Gastrocnemius medialis (tissue), 4 donors: ENCODE results near the gene PCDH10. TPM values are rescaled to one million over a fixed set of nuclear protein-coding genes. Genes with fewer than 3 reads are reported as not detected.
"Not testable (repeated sequence)": the region's sequence is repeated elsewhere in the genome, so short reads cannot be mapped to it uniquely, and the experiment has no call there.

Experiments
- ATAC-seq, 2 donors: fragments of 150-250 bp; one replicate each; pipeline ENCODE4 v1.9.1; 2016
- DNase-seq, 2 donors: peaks; one replicate each; pipeline ENCODE4 v3.0.0-alpha.2; 2019
- H3K27ac ChIP-seq, 4 donors: fragments of 200-600 bp; sonication (generic); 1 replicate in 1 of 4; 2 replicates in 3 of 4; pipeline ENCODE4 v1.5.1; 2016 to 2018; ENCODE audit warnings: mild to moderate bottlenecking in 2 of 4, moderate library complexity in 1 of 4
- H3K27me3 ChIP-seq, 3 donors: fragments of 200-600 bp; sonication (generic) in 2 of 3; 1 replicate in 1 of 3; 2 replicates in 2 of 3; pipeline versions ENCODE4 v1.5.1 to v1.6.0; 2016 to 2019; ENCODE audit warnings: mild to moderate bottlenecking in 1 of 3, moderate library complexity in 1 of 3
- H3K36me3 ChIP-seq, 2 donors: fragments of 200-600 bp; sonication (generic) in 1 of 2; one replicate each; pipeline ENCODE4 v1.5.1; 2017 to 2018
- H3K4me1 ChIP-seq, 2 donors: fragments of 200-600 bp; sonication (generic) in 1 of 2; one replicate each; pipeline ENCODE4 v1.5.1; 2016 to 2017; ENCODE audit warnings: mild to moderate bottlenecking in 2 of 2
- H3K4me3 ChIP-seq, 4 donors: fragments of 200-600 bp; sonication (generic) in 3 of 4; 1 replicate in 1 of 4; 2 replicates in 3 of 4; pipeline ENCODE4 v1.5.1; 2016 to 2019; ENCODE audit warnings: mild to moderate bottlenecking in 2 of 4
- H3K9me3 ChIP-seq, 3 donors: fragments of 200-600 bp; sonication (generic) in 2 of 3; 1 replicate in 1 of 3; 2 replicates in 2 of 3; pipeline ENCODE4 v1.5.1; 2016 to 2019
- POLR2A ChIP-seq, 2 donors: fragments of 450-650 bp; IDR thresholded peaks; one replicate each; pipeline ENCODE4 v1.6.1; 2017; ENCODE audit warnings: antibody characterized with exemption in 2 of 2, mild to moderate bottlenecking in 2 of 2, moderate library complexity in 2 of 2
- in situ Hi-C, 4 donors: fragments of 200-750 bp; cut with MboI; loops; one replicate each; pipeline versions ENCODE4 v1.15.0 to v1.8.0; 2017; ENCODE audit warnings: low sequenced_read_pairs in 4 of 4
- intact Hi-C: fragments of 100-400 bp; cut with DNase I; formaldehyde crosslinking; loops from one replicate; pipeline ENCODE4 v1.15.1; 2023; ENCODE audit warnings: low total_unique reads
- total RNA-seq, 4 donors: library from RNA; depleted of rRNA; stranded (reverse); fragments of >200 nt; gene quantifications; one replicate each; pipeline versions ENCODE4 v1.1.0 to v1.2.3, GENCODE V29; 2016
- TF ChIP-seq, protein P1 (sequence below), 5 experiments: fragments of 450-650 bp in 3 of 5; fragments of 200-600 bp in 2 of 5; sonication (generic) in 2 of 5; IDR thresholded peaks in 4 of 5; conservative IDR thresholded peaks in 1 of 5; 1 replicate in 4 of 5; 2 replicates in 1 of 5; pipeline ENCODE4 v1.5.1; 2016 to 2019; ENCODE audit warnings: antibody characterized with exemption in 5 of 5, mild to moderate bottlenecking in 3 of 5, moderate library complexity in 3 of 5

PCDH10 gene
- total RNA-seq, 4 donors from 2014 or later: 0.04 TPM; not detected in 3

DNA sequence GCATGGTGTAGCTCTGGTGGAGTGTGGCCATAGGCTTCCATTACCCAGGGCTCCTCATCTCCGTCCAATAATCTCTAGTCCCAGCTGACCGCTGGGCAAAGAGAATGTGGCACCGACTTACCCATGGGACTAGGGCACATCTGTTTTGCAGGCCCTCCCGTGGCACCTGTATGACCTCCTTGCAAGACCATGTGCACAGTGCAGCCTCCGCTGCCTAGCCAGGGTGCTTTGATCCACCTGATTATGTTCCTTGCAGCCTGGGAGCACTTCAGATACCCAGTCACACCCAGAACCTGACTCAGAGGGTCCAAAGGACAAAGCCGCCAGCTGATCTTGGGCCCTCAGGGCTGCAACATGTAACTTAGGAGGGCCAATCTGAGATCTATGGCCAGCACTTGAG, 84.8 kb downstream of the PCDH10 start:
- peak in 1 of 2 donors; percentile 6 for ATAC-seq
- no peak for DNase-seq
- TF ChIP-seq, protein P1, sequence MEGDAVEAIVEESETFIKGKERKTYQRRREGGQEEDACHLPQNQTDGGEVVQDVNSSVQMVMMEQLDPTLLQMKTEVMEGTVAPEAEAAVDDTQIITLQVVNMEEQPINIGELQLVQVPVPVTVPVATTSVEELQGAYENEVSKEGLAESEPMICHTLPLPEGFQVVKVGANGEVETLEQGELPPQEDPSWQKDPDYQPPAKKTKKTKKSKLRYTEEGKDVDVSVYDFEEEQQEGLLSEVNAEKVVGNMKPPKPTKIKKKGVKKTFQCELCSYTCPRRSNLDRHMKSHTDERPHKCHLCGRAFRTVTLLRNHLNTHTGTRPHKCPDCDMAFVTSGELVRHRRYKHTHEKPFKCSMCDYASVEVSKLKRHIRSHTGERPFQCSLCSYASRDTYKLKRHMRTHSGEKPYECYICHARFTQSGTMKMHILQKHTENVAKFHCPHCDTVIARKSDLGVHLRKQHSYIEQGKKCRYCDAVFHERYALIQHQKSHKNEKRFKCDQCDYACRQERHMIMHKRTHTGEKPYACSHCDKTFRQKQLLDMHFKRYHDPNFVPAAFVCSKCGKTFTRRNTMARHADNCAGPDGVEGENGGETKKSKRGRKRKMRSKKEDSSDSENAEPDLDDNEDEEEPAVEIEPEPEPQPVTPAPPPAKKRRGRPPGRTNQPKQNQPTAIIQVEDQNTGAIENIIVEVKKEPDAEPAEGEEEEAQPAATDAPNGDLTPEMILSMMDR (IDR thresholded peaks at IDR 0.05 in 4 of 5, conservative IDR thresholded peaks at IDR 0.05 in 1 of 5): no peak
- TF ChIP-seq POLR2A (IDR thresholded peaks at IDR 0.05): no peak
- H3K36me3 ChIP-seq: no peaks in the 10 kb centered on the region
- intact Hi-C loops (no loop called here), in situ Hi-C loops (no loop called here)
- no peak overlapping the region for H3K4me3 ChIP-seq
- H3K27me3 ChIP-seq: no peaks in the 10 kb centered on the region
- no peaks in the 10 kb centered on the region for H3K4me1 ChIP-seq
- no peak overlapping the region for H3K27ac ChIP-seq
- H3K9me3 ChIP-seq: no peaks in the 10 kb centered on the region

DNA sequence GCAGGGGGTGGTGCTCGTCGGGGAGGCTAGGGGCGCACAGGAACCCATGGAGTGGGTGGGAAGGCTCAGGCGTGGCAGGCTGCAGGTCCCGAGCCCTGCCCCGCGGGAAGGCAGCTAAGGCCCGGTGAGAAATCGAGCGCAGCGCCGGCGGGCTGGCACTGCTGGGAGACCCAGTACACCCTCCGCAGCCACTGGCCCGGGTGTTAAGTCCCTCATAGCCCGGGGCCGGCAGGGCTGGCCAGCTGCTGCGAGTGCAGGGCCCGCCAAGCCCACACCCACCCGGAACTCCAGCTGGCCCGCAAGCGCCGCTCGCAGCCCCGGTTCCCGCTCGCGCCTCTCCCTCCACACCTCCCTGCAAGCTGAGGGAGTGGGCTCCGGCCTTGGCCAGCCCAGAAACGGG, 91.4 kb downstream of the PCDH10 start:
- H3K27me3 ChIP-seq, H3K27ac ChIP-seq, H3K36me3 ChIP-seq, ATAC-seq, H3K9me3 ChIP-seq, DNase-seq, in situ Hi-C loops, H3K4me1 ChIP-seq, intact Hi-C loops, H3K4me3 ChIP-seq: not testable (repeated sequence)
